GM23338 (cell line): ENCODE results near the gene SORCS2. TPM values are rescaled to one million over a fixed set of nuclear protein-coding genes. Genes with fewer than 3 reads are reported as not detected.

ENCODE experiments used
- ATAC-seq: fragments of 200-7000 bp; cut with Tn5 transposase; 3 replicates; pipeline ENCODE4 v1.9.1; 2020
- DNase-seq: peaks from one replicate; pipeline ENCODE4 v3.0.0-alpha.2; 2015; ENCODE audit warnings: low spot score
- H2AFZ ChIP-seq: fragments of 200-600 bp; sonication (generic); 2 replicates; pipeline ENCODE4 v1.8.0; 2016; ENCODE audit warnings: antibody characterized with exemption, mild to moderate bottlenecking, moderate library complexity
- H3F3A ChIP-seq: fragments of 200-600 bp; sonication (generic); replicated peaks from 2 replicates; pipeline ENCODE4 v1.8.0; 2017; ENCODE audit warnings: antibody characterized with exemption, mixed run types, low read depth
- H3K27ac ChIP-seq: fragments of 200-600 bp; sonication (generic); 2 replicates; pipeline ENCODE4 v1.6.1; 2016; ENCODE audit warnings: low read depth
- H3K27me3 ChIP-seq: fragments of 200-600 bp; sonication (generic); 2 replicates; pipeline ENCODE4 v1.8.0; 2016; ENCODE audit warnings: mild to moderate bottlenecking, mixed run types, moderate library complexity; ENCODE audit not compliant: insufficient read depth
- H3K36me3 ChIP-seq: fragments of 200-600 bp; sonication (generic); 2 replicates; pipeline ENCODE4 v1.8.0; 2016; ENCODE audit warnings: mild to moderate bottlenecking; ENCODE audit not compliant: insufficient read depth
- H3K4me1 ChIP-seq: fragments of 200-600 bp; sonication (generic); 2 replicates; pipeline ENCODE4 v1.8.0; 2016; ENCODE audit warnings: mild to moderate bottlenecking, moderate library complexity; ENCODE audit not compliant: insufficient read depth
- H3K4me2 ChIP-seq: fragments of 200-600 bp; sonication (generic); 2 replicates; pipeline ENCODE4 v1.7.1; 2017; ENCODE audit warnings: mixed run types
- H3K4me3 ChIP-seq: fragments of 200-600 bp; sonication (generic); 2 replicates; pipeline ENCODE4 v1.6.1; 2016; ENCODE audit warnings: mixed run types
- H3K79me2 ChIP-seq: fragments of 200-600 bp; sonication (generic); replicated peaks from 2 replicates; pipeline ENCODE4 v1.8.0; 2017; ENCODE audit warnings: mild to moderate bottlenecking; ENCODE audit not compliant: insufficient read depth
- H3K9me2 ChIP-seq: fragments of 200-600 bp; sonication (generic); 2 replicates; pipeline ENCODE4 v1.8.0; 2017; ENCODE audit not compliant: insufficient read depth
- H4K20me1 ChIP-seq: fragments of 200-600 bp; sonication (generic); replicated peaks from 2 replicates; pipeline ENCODE4 v1.8.0; 2017; ENCODE audit warnings: mild to moderate bottlenecking; ENCODE audit not compliant: insufficient read depth
- H3K27ac Mint-ChIP-seq: 2 replicates; pipeline ENCODE4 v1.8.0; 2020; ENCODE audit warnings: inconsistent platforms, mild to moderate bottlenecking, moderate library complexity, mixed read lengths
- H3K27me3 Mint-ChIP-seq: 3 replicates; pipeline ENCODE4 v1.8.0; 2022; ENCODE audit warnings: low read depth, mild to moderate bottlenecking, moderate library complexity, mixed read lengths, inconsistent platforms; ENCODE audit not compliant: insufficient read depth, poor library complexity
- H3K36me3 Mint-ChIP-seq: 3 replicates; pipeline ENCODE4 v1.8.0; 2021; ENCODE audit warnings: low read depth, mild to moderate bottlenecking, inconsistent platforms, moderate library complexity, mixed read lengths
- H3K4me1 Mint-ChIP-seq: 3 replicates; pipeline ENCODE4 v1.8.0; 2020; ENCODE audit warnings: mild to moderate bottlenecking, inconsistent platforms, mixed read lengths
- H3K4me3 Mint-ChIP-seq: 3 replicates; pipeline ENCODE4 v1.8.0; 2021; ENCODE audit warnings: moderate library complexity, mild to moderate bottlenecking, inconsistent platforms, mixed read lengths
- H3K9me3 Mint-ChIP-seq: 3 replicates; pipeline ENCODE4 v1.8.0; 2020; ENCODE audit warnings: moderate library complexity, mild to moderate bottlenecking, inconsistent platforms, mixed read lengths
- CREB1 ChIP-seq: fragments of 250-450 bp; sonication (Bioruptor Pico); IDR thresholded peaks from 2 replicates; pipeline ENCODE4 v1.5.0; 2020; ENCODE audit warnings: low read depth, mild to moderate bottlenecking, moderate library complexity
- CTCF ChIP-seq, 2 experiments: fragments of 200-600 bp in 1 of 2; sonication (generic) in 1 of 2; conservative IDR thresholded peaks; 2 replicates each; pipeline versions ENCODE4 v1.5.1 to v1.6.1; 2016 to 2017; ENCODE audit warnings: antibody characterized with exemption in 2 of 2, low read depth in 2 of 2, mild to moderate bottlenecking in 2 of 2, moderate library complexity in 1 of 2
- ETS1 ChIP-seq: IDR thresholded peaks from 2 replicates; pipeline ENCODE4 v1.6.1; 2016; ENCODE audit warnings: antibody characterized with exemption
- JUNB ChIP-seq: IDR thresholded peaks from one replicate; pipeline ENCODE4 v1.6.1; 2016; ENCODE audit warnings: antibody characterized with exemption; ENCODE audit not compliant: unreplicated experiment
- NANOG ChIP-seq: IDR thresholded peaks from 2 replicates; pipeline ENCODE4 v1.6.1; 2016; ENCODE audit warnings: antibody characterized with exemption, borderline replicate concordance
- REST ChIP-seq: IDR thresholded peaks from one replicate; pipeline ENCODE4 v1.6.1; 2018; ENCODE audit warnings: antibody characterized with exemption; ENCODE audit not compliant: unreplicated experiment
- STAT1 ChIP-seq: IDR thresholded peaks from one replicate; pipeline ENCODE4 v1.6.1; 2016; ENCODE audit warnings: antibody characterized with exemption; ENCODE audit not compliant: unreplicated experiment
- ZNF114 ChIP-seq: fragments of 250-450 bp; sonication (Bioruptor Pico); IDR thresholded peaks from 2 replicates; pipeline ENCODE4 v1.5.0; 2020; ENCODE audit warnings: mild to moderate bottlenecking, moderate library complexity
- ZNF331 ChIP-seq: fragments of 250-450 bp; sonication (Bioruptor Pico); IDR thresholded peaks from 2 replicates; pipeline ENCODE4 v1.5.0; 2020; ENCODE audit warnings: low read depth, mild to moderate bottlenecking, moderate library complexity
- ZNF462 ChIP-seq: fragments of 250-450 bp; sonication (Bioruptor Pico); IDR thresholded peaks from 2 replicates; pipeline ENCODE4 v1.5.0; 2020; ENCODE audit warnings: mild to moderate bottlenecking, moderate library complexity
- polyA plus RNA-seq: library from polyadenylated mRNA; unstranded; fragments of >200 nt; fragmentation: Nextera tagmentation; extraction: Ambion mirVana; gene quantifications from 2 replicates; pipeline ENCODE4 v1.2.1, GENCODE V29; 2016
- total RNA-seq: library from RNA; depleted of rRNA; stranded (reverse); fragments of >200 nt; shearing (Covaris generic); gene quantifications from 2 replicates; pipeline ENCODE4 v1.2.3, GENCODE V29; 2014

Gene SORCS2
- total and polyA plus RNA-seq, 2 experiments from 2014 or later = 0.47 to 2.4 TPM

GRCh38 chr4:7642741-7643458 is 450.6 kb downstream of the SORCS2 start:
- Histone ChIP-seq H3K27me3 (no peaks in the 10 kb centered on the region), H3K4me2 (no peak overlapping the region), H2AFZ (no peak overlapping the region), H3K27ac (no peak overlapping the region), H3K79me2 (no peaks in the 10 kb centered on the region), H3F3A (no peaks in the 10 kb centered on the region), H4K20me1 (no peaks in the 10 kb centered on the region), H3K4me3 (no peak overlapping the region), H3K9me2 (no peaks in the 10 kb centered on the region; the same call in 1 of the 2 replicates), H3K36me3 (no peaks in the 10 kb centered on the region), H3K4me1 (no peaks in the 10 kb centered on the region)
- ATAC-seq (no peak), DNase-seq (no peak)
- Mint-ChIP-seq H3K9me3 (peaks cover 4% of the 10 kb centered on the region; the same call in 2 of the 3 replicates), H3K27me3 (peaks cover 9% of the 10 kb centered on the region), H3K36me3 (no peaks in the 10 kb centered on the region), H3K4me1 (peaks cover 2% of the 10 kb centered on the region; the same call in 1 of the 3 replicates), H3K4me3 (no peak overlapping the region), H3K27ac (no peak overlapping the region)
- TF ChIP-seq CREB1 (CRISPR knock-in tag) (no peak), ZNF114 (CRISPR knock-in tag) (no peak), STAT1 (no peak), ETS1 (no peak), ZNF331 (no peak), NANOG (no peak), JUNB (no peak), CTCF (conservative IDR thresholded peaks at IDR 0.05; ENCODE audit: low read depth in 2 of 2) (no peak), ZNF462 (CRISPR knock-in tag) (no peak), REST (no peak)
